ENCODE results near the gene LUZP1. TPM values are rescaled to one million over a fixed set of nuclear protein-coding genes. Genes with fewer than 3 reads are reported as not detected.

The LUZP1 gene
- total RNA-seq, 6 experiments from 2014 or later: 47.3 to 55.6 (median 53.0) TPM

GRCh38 chr1:23040509-23040908, 128.1 kb downstream of the LUZP1 start:
- Mint-ChIP-seq H3K27me3 (ENCODE audit: insufficient read depth) (no peaks in the 10 kb centered on the region), H3K4me1 (ENCODE audit: low read depth) (peaks cover 18% of the 10 kb centered on the region), H3K9me3 (no peaks in the 10 kb centered on the region), H3K27ac (no peak overlapping the region), H3K4me3 (no peak overlapping the region), H3K36me3 (ENCODE audit: low read depth) (peaks cover 8% of the 10 kb centered on the region; the same call in 1 of the 2 replicates)
- TF ChIP-seq CTCF (IDR thresholded peaks at IDR 0.05): no peak
- DNase-seq: no peak

DNA sequence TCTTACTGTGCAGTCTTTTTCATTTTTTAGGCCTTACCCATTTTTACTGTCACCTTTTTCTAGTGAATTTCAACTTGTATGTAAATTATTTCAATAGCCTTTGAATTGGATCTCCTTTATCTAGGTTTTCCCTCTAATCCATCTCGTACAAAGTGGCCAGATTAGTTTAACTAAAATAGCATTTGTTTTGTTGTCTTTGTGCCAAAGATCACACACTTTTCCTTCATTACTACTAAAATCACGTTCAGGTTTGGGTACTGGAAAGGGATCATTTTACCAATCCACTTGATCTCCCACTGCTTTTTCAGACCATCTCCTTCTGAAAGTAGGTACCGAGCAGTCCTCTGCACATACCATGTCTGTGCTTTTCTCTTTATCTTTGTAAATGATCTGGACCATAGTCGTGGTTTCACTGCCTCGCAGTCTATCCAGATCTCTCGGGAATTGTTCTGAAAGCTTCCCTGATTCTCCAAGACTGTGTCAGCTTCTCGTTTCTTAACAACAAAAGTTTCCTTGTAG, 129.3 kb downstream of the LUZP1 start:
- Mint-ChIP-seq H3K27me3 (ENCODE audit: insufficient read depth) (no peaks in the 10 kb centered on the region), H3K27ac (no peak overlapping the region), H3K9me3 (no peaks in the 10 kb centered on the region), H3K4me3 (no peak overlapping the region), H3K36me3 (ENCODE audit: low read depth) (peaks cover 7% of the 10 kb centered on the region; the same call in 1 of the 2 replicates), H3K4me1 (ENCODE audit: low read depth) (peaks cover 16% of the 10 kb centered on the region)
- DNase-seq: no peak
- TF ChIP-seq CTCF (IDR thresholded peaks at IDR 0.05): no peak

DNA sequence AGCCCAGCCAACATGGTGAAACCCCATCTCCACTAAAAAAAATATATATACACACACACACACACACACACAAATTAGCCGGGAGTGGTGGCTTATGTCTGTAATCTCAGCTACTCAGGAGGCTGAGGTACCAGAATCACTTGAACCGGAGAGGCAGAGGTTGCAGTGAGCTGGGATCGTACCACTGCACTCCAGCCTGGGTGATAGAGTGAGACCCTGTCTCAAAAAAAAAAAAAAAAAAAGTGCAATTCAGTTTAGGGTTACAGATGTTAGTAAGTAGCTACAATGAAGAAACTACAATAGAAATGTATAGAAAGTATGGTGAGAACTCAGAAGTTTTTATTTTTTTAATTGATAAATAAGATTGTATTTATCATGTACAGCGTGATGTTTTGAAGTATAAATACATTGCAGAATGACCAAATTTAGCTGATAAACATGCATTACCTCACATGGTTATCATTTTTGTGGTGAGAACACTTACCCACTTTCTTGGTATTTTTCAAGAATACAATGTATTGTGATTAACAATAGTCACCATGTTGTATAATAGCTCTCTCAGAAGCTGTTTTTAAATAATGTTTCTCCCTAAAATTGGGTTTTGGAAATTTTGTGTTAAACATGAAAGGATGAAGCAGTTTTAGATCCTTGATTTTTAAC, 131.4 kb downstream of the LUZP1 start:
- Mint-ChIP-seq H3K27ac (no peak overlapping the region), H3K36me3 (ENCODE audit: low read depth) (peaks cover 12% of the 10 kb centered on the region; the same call in 1 of the 2 replicates), H3K27me3 (ENCODE audit: insufficient read depth) (no peaks in the 10 kb centered on the region), H3K9me3 (no peaks in the 10 kb centered on the region), H3K4me1 (ENCODE audit: low read depth) (peaks cover 19% of the 10 kb centered on the region), H3K4me3 (no peak overlapping the region)
- DNase-seq: no peak
- no peak for TF ChIP-seq CTCF (IDR thresholded peaks at IDR 0.05)

GRCh38 chr1:23035823-23036452, 132.7 kb downstream of the LUZP1 start:
- no peak overlapping the region for H3K27ac Mint-ChIP-seq
- no peak for DNase-seq
- peaks cover 12% of the 10 kb centered on the region; the same call in 1 of the 2 replicates for H3K36me3 Mint-ChIP-seq (ENCODE audit: low read depth)
- H3K4me3 Mint-ChIP-seq: no peak overlapping the region
- no peak for TF ChIP-seq CTCF (IDR thresholded peaks at IDR 0.05)
- H3K27me3 Mint-ChIP-seq (ENCODE audit: insufficient read depth): no peaks in the 10 kb centered on the region
- H3K9me3 Mint-ChIP-seq: no peaks in the 10 kb centered on the region
- H3K4me1 Mint-ChIP-seq (ENCODE audit: low read depth): peaks cover 19% of the 10 kb centered on the region

Small RNA genes within 50 kb of the gene (microRNA-seq; reads per million reads assigned to microRNA genes)
- gene MIR3115 (not detected), gene MIR4419A (not detected)

Other genes starting within 250 kb of the LUZP1 start
- not detected for gene LACTBL1, start 196.0 kb downstream of the LUZP1 start, total RNA-seq (2021; fragmentation: NEBNext Ultra II Directional; extraction: Animal tissue kit (Norgen Biotek cat#: 25700))
- gene TEX46, start 153.0 kb downstream of the LUZP1 start, total RNA-seq (2021; fragmentation: NEBNext Ultra II Directional; extraction: Animal tissue kit (Norgen Biotek cat#: 25700)): not detected
- 10 to 100 TPM; 51.4 to 70.6 (median 62.5) TPM for gene KDM1A, start 149.4 kb downstream of the LUZP1 start, total RNA-seq (2021; fragmentation: NEBNext Ultra II Directional; extraction: Animal tissue kit (Norgen Biotek cat#: 25700))
- gene HTR1D, start 48.6 kb upstream of the LUZP1 start, total RNA-seq (2021; fragmentation: NEBNext Ultra II Directional; extraction: Animal tissue kit (Norgen Biotek cat#: 25700)): under 1 TPM; 0.17 to 0.53 (median 0.44) TPM
- 100 to 1,000 TPM; 115 to 147 (median 144) TPM for gene HNRNPR, start 175.4 kb upstream of the LUZP1 start, total RNA-seq (2021; fragmentation: NEBNext Ultra II Directional; extraction: Animal tissue kit (Norgen Biotek cat#: 25700))
- 1 to 10 TPM; 7.3 to 9.9 (median 8.8) TPM for gene ZNF436, start 201.0 kb upstream of the LUZP1 start, total RNA-seq (2021; fragmentation: NEBNext Ultra II Directional; extraction: Animal tissue kit (Norgen Biotek cat#: 25700))

Data from HFFc6 (cell line).